ENCODE results near the gene SLC35F6. TPM values are rescaled to one million over a fixed set of nuclear protein-coding genes. Genes with fewer than 3 reads are reported as not detected.
A peak's percentile ranks its signal among the peaks of the same experiment; 100 is the strongest.
"Not testable (repeated sequence)": the region's sequence is repeated elsewhere in the genome, so short reads cannot be mapped to it uniquely, and the experiment has no call there.

The SLC35F6 gene
- total RNA-seq, 1 donor from 2014 or later: 12.4 TPM

DNA sequence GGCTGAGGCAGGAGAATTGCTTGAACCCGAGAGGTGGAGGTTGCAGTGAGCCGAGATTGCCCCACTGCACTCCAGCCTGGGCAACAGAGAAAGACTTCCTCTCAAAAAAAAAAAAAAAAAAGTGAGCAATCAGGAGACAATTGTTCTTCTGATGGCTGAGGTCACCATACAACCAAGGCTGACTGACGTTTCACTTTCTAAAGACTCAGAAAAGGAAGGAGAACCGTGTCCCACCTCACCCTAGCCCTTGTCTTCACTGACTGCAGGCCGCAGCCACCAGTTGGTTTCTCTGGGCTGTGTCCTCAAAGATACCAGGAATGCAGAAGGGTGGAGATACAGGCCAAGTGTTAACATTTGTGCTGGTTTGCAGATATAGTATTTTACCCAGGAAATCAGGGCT, 7.7 kb upstream of the SLC35F6 start:
- DNase-seq: no peak

DNA sequence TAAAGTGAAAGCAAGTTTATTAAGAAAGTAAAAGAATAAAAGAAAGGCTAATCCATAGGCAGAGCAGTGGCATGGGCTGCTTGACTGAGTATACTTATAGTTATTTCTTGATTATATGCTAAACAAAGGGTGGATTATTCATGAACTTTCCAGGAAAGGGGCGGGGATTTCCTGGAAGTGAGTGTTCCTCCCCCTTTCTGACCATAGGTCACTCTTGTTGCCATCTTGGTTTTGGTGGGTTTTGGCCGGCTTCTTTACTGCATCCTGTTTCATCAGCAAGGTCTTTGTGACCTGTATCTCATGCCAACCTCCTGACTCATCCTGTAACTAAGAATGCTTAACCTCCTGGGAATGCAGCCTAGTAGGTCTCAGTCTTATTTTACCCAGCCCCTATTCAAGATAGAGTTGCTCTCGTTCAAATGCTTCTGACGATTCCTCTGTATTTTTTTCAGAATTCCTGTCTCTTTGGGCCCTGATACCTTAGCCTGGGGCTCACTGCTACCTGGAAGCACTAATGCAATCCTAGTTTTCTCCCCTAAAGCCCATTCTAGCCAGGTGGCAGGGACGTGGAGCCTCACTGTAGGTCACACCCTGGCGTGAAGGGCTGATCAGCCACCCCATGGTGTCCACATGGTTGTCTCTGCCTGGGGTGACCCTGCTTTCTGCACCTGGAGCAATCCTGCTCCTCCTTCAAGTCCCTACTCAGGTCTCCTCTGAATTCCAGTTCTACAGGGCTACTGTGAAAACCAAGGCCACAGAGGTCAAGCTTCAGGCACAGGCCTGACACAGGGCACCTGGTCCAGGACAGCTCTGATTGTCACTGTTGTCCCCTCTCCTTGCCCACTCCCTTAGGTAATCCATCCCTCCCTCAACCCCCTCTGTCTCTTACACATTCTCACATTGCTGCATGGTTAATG, 6.0 kb upstream of the SLC35F6 start:
- DNase-seq: no peak

DNA sequence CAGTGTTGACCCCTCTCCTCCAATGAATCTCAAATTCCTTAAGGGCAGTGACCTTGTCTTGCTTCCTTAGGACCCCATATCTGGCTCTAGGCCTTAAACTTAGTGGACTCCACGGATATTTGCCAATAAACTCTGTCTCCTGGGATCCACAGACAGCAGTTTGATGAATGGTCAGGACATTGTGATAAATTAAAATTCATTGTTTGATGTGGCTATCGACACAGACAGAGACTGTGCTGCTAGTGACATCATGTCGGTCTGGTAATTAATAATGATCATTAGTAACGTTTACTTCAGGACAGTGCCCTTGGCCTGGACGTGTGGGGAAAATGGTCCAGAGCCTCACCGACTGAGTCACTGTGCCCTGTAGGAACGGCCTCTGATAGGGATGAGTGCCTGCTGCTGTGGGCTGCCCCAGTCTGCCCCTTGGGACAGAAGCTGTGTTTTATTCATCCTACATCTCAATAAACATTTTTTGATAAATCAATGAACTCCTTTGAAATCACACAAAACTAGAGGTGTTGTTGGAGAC, 5.2 kb upstream of the SLC35F6 start:
- no peak for DNase-seq

DNA sequence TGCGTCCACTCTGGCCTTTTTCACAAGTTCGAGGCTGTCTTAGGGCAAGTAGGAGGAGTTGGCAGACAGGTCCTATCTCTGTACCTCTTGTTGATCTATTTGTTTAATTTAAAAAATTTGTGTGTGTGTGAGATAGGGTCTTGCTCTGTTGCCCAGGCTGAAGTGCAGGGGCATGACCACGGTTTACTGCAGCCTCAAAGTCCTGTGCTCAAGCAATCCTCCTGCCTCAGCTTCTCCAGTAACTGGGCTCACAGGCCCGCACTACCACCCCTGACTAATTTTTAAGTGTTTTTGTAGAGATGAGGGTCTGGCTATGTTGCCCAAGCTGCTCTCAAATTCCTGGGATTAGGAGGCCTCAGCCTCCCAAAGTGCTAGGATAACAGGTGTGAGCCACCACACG, 4.2 kb upstream of the SLC35F6 start:
- no peak for DNase-seq

DNA sequence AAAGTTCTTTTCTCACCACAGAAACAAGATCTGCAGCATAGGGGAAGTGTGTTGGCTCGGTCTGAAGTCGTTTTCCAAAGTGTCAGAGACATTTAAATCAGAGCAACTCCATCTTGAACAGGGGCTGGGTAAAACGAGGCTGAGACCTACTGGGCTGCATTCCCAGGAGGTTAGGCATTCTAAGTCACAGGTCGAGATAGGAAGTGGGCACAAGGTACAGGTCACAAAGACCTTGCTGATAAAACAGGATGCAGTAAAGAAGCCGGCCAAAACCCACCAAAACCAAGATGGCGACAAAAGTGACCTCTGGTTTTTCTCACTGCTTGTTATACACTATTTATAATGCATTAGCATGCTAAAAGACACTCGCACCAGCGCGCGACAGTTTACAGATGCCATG, 3.1 kb upstream of the SLC35F6 start:
- not testable (repeated sequence) for DNase-seq

DNA sequence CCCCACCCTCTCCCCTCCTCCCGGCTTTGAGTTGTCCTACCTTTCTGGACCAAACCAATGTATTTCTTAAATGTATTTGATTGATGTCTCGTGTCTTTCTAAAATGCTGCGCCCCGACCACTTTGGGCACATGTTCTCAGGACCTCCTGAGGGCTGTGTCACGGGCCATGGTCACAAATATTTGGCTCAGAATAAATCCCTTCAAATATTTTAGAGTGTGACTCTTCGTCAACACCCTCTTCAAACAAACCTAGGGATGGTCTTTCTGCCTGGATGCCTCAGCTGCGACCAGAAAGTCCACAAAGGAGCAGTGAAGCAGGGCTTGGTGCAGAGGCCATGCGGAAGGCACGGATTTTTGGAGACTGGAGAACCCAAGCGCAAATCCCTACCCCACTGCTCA, 1.1 kb upstream of the SLC35F6 start:
- no peak for DNase-seq

DNA sequence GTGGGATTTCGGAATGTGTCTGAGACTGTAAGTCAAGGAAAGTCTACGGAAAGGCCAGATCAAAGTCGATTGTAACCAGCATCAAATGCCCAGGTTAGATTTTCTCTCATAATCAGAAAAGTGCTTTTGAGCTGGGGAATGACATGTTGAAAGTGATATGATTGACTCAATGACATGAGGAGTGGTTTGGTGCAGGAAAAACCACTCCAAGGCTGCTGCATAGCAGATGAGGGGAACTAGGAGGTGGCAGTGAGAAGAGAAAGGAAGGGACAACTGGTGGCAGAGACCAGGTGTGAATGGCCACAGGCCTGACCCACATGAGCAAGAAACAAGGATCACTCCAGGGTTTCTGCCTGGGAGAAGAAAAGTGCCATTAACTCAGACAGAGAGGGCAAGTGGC, 822 bp downstream of the SLC35F6 start:
- no peak for DNase-seq

DNA sequence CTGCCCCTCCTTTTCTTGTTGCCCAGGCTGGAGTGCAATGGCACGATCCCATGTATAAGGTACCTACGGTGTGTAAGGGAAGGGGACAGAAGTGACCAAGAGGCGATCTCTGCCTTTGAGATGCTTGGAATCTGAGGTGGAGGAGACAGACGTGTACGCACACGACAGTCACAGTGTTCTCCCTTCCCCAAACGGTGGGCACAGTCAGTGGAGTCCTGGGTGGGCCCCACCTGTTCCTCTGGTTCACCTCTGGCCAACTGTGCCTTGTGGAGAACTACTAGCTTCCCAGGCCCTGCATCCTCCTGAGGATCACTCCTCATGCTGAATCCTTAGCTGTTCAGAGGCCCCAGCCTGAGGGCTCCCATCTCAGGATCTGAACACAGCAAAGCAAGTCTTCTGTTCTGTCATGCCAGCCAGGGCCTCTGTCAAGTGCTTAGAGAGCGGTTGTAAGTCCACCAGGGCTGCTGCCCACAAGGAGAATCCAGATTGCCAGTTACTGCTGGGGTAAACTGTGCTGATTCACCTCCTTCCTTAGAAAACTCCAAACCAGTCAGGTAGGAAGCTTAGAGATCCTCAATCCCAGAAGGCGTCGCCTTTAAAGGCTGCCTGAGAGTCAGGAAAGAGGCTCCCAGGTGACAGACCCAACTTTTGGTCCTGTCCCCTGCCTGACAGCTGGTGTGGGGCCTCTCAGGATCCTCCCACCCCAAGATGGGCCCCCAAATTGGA, 1.6 kb downstream of the SLC35F6 start:
- DNase-seq: no peak

DNA sequence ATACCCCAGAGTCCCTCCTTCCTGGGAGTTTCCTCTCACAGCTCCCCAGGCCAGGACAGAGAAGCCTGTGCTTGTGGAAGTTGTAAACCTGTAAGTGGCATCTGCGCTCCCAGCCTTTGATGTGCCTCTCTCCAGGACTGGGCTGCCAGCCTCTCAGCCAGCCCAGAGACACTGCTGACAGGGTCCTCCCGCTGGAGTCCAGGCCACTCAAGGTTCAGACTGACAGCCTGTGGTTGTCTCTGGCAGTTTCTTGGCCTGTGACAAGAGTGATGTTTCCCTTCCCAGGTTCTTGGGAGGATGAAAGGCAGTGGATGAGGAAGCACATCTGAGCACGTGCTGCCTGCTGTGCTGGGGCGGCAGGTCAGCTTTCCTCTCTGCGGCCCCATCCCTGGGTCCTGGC, 3.0 kb downstream of the SLC35F6 start:
- DNase-seq: no peak

DNA sequence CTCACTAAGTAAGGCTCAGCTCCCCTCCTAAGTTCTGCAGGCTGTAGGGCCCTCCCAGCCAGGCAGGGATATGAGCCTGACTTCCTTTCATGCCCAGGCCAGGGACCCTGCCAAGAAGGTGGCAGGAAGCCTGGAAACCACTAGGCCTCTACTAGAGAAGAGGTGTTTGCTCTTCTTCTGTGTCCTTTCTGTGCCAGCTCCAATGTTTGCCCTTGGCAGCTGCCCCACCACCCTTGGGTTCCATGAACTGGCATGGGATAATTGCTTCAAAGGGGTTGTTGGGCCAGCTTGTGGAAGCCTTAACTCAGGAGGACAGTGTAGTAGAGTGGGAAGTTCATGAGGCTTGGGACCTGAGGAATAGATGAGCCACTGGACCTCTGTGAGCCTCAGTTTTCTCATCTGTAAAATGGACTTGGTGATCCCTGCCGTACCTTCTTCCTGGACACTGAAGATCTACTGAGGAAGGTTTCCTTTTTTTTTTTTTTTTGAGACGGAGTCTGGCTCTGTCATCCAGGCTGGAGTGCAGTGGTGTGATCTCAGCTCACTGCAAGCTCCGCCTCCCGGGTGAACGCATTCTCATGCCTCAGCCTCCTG, 3.9 kb downstream of the SLC35F6 start:
- no peak for DNase-seq

DNA sequence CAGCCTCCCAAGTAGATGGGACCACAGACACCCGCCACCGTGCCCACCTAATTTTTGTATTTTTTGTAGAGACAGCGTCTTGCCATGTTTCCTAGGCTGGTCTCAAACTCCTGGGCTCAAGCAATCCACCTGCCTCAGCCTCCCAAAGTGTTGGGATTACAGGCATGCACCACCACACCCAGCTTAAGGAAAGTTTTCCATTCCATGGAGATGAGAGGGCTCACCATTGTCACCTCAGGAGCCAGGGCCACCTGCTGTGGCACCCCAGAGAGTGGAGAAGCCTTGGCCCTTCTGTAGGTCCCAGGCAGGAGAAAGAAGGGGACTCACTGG, 4.6 kb downstream of the SLC35F6 start:
- no peak for DNase-seq

DNA sequence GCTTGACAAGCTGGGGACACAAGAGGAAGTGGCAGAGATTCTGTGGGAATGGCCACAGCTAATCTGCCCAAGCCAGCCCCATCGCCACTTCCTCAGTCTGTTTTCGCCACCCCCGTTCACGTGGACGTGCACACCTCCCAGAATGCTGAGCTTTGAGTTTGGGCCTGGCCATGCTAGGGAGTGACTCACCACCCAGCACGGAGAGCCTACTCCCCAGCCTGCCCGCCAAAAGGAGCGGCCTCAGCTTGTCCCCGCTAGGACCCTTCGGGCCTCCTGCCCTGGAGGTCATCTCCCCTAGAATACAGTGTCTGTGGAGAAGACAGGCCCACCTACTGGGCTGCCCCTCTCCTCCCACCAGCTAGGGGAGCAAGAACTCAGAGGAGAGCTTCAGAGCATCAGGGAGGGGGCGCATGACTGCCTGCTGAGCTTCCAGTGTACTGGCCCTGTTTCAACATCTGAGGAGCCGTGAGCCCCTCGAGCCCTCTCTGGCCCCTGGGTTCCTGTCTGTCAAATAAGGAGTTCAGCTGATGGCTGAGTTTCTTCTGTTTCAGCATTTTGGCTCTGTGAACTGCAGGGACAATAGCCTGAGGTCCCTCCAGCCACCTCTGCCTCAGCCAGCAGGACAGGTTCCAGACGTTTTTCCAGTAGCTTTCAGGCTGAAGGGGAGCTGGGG, 5.1 kb downstream of the SLC35F6 start:
- no peak for DNase-seq

DNA sequence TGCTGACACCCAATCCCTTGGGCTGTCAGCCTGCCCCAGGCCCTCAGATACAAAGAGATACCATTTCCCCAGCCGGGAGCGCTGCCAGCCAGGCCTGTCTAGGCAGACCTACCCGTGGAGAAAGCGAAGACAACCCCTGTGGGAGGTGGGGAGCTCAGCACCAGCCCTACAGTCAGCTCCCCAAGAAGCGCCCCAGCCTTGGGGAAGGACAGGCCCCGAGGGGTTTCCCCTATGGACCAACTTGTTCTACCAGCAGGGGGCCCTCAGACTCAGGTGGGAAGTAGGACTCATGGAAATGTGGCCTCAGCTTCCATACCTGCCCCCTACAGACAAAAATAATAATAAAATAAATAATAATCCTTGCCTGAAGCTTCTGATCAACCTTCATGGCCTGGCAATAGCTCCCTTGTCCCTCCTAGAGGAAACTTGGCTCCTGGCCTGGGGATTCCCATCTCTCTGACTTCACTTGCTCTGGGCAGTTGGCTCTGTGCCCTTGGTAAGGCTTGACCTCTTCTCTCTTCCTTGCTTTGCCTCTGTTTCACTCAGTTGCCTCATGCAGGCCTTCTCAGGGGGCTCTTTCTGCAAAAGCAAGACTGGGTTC, 7.0 kb downstream of the SLC35F6 start:
- DNase-seq: peak; percentile 41

DNA sequence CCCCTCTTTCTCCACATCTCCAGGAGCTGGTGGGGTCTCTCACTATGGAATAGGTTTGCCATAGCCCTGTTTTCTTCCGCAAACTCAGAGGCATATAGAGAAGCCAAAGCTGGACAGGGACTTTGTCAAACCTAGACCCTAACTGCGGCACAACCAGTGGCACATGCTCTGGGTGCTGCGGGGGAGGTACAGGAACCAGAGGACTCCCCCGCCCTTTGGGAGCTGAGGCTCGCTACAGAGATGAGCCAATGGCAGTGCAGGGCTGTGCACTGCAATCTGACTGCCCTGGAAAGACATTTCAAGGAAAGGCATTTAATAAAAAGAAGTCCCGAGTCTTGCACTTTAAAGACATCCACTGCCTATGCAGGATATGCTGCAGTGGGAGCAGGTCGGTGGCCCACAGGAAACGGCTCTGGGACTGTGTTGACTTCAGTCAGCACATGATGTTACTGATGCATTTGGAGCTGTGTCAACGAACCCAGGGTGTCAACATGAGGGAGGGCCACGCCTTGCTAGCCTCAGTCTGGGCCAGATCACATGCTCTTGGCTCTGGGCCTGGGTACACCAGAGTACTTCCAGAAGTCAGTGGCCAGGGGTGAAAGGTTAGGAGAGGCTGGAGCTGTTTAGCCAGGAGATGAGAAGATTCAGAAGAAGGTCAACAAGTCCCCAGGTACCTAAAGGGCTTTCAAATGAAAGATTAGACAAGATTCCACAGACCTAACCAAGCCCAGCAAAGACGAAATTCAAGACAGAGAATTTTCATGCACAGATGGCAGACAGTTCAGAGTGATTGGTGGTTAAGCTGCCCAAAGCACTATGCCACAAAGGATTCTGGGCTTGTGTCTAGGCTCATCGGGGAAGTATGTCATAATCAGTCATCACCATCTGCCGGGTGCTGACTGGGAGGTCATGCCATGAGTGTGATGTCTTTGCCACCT, 8.2 kb downstream of the SLC35F6 start:
- peak; percentile 61 for DNase-seq

DNA sequence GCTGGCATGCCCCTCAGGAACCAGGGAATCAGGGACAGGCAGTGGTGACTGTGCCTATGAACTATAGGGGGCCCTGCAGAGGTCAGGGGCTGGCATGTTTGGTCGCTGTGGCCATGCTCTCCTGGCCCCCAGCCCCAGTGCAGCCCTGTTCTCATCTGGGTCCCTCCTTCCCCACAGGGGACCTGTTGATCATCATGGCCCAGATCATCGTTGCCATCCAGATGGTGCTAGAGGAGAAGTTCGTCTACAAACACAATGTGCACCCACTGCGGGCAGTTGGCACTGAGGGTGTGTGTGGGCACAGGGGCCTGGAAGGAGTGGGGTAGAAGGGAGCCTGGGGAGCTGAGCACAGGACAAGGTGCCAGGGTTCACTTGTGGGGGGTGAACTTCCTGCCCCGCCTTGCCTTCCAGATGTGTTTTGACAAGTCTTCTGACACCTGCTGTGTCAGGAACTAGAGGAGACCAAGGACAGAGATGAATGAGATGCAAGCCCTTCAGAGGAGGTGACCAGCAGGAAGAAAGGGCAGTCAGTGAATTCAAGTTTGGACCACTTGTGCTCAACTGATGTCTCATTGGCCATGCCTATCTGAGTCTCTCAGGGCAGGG, 12.2 kb downstream of the SLC35F6 start:
- DNase-seq: no peak

DNA sequence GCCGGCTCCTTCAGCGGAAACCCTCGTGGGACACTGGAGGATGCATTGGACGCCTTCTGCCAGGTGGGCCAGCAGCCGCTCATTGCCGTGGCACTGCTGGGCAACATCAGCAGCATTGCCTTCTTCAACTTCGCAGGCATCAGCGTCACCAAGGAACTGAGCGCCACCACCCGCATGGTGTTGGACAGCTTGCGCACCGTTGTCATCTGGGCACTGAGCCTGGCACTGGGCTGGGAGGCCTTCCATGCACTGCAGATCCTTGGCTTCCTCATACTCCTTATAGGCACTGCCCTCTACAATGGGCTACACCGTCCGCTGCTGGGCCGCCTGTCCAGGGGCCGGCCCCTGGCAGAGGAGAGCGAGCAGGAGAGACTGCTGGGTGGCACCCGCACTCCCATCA, 14.0 kb downstream of the SLC35F6 start:
- DNase-seq: no peak

DNA sequence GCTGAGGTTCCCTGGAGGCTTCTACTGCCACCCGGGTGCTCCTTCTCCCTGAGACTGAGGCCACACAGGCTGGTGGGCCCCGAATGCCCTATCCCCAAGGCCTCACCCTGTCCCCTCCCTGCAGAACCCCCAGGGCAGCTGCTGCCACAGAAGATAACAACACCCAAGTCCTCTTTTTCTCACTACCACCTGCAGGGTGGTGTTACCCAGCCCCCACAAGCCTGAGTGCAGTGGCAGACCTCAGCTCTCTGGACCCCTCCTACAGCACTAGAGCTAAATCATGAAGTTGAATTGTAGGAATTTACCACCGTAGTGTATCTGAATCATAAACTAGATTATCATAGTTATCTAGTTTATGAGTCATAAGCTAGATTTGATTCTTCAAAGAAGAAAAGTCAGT, 14.4 kb downstream of the SLC35F6 start:
- DNase-seq: no peak

DNA sequence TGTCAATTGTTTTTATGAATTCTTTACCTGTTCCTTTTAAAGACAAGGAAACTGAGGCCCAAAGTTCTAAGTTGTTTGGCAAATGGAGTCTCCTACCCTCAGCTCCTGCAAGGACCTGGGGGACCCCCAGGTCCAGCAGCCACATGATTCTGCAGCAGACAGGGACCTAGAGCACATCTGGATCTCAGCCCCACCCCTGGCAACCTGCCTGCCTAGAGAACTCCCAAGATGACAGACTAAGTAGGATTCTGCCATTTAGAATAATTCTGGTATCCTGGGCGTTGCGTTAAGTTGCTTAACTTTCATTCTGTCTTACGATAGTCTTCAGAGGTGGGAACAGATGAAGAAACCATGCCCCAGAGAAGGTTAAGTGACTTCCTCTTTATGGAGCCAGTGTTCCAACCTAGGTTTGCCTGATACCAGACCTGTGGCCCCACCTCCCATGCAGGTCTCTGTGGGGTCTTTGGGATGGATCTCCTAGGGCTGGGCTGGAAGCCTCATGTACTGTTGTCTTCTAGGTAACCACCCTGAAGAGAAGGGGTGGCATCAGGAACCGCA, 16.2 kb downstream of the SLC35F6 start:
- no peak for DNase-seq

DNA sequence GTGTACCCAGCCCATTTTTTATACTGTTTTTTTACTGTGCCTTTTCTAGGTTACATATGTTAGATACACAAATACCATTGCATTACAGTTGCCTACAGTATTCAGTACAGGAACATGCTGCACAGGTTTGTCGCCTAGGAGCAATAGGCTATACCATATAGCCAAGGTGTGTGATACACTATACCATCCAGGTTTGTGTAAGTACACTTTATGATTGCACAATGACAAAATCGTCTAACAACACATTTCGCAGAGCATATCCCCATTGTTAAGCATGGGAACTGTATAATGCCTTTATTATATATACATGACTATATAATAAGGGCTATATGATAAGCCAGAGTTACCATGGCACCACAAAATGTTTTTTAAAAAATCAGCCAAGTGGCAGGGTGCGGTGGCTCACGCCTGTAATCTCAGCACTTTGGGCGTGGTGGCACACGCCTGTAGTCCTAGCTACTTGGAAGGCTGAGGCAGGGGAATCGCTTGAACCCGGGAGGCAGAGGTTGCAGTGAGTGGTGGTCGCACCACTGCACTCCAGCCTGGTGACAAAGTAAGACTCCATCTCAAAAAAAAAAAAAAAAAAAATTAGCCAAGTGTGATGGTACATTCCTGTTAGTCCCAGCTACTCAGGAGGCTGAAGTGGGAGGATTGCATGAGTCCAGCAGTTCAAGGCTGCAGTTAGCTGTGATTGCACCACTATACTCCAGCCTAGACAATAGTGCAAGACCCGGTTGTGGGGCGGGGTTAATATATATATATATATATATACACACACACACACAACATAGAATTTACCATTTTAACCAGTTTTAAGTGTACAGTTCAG, 19.0 kb downstream of the SLC35F6 start:
- DNase-seq: no peak
